RWPE2 (cell line): ENCODE measurements around the gene USP43.

Source experiments
- ATAC-seq: fragments of 200-7000 bp; cut with Tn5 transposase; 3 replicates; pipeline ENCODE4 v1.9.1; 2021; ENCODE audit warnings: low read depth
- DNase-seq: peaks from one replicate; pipeline ENCODE4 v3.0.0-alpha.2; 2020; ENCODE audit warnings: low spot score
- H3K27ac ChIP-seq: fragments of 450-650 bp; 2 replicates; pipeline ENCODE4 v1.5.1; 2017; ENCODE audit warnings: mild to moderate bottlenecking; ENCODE audit not compliant: poor library complexity, severe bottlenecking
- H3K27me3 ChIP-seq: fragments of 250-450 bp; sonication (Bioruptor Pico); 2 replicates; pipeline ENCODE4 v1.5.1; 2021; ENCODE audit warnings: mild to moderate bottlenecking, moderate library complexity; ENCODE audit not compliant: insufficient read depth, poor library complexity, severe bottlenecking
- H3K36me3 ChIP-seq: fragments of 250-450 bp; sonication (Bioruptor Pico); 2 replicates; pipeline ENCODE4 v1.5.1; 2020; ENCODE audit warnings: low read depth, mild to moderate bottlenecking, moderate library complexity
- H3K4me1 ChIP-seq: fragments of 250-450 bp; sonication (Bioruptor Pico); 2 replicates; pipeline ENCODE4 v1.5.1; 2021; ENCODE audit warnings: mild to moderate bottlenecking, moderate library complexity; ENCODE audit not compliant: insufficient read depth, poor library complexity, severe bottlenecking
- H3K4me3 ChIP-seq: fragments of 250-450 bp; sonication (Bioruptor Pico); 2 replicates; pipeline ENCODE4 v1.5.1; 2021; ENCODE audit warnings: mild to moderate bottlenecking, moderate library complexity; ENCODE audit not compliant: severe bottlenecking
- H3K9me3 ChIP-seq: fragments of 250-450 bp; sonication (Bioruptor Pico); 2 replicates; pipeline ENCODE4 v1.5.1; 2021; ENCODE audit warnings: mild to moderate bottlenecking, moderate library complexity; ENCODE audit not compliant: severe bottlenecking
- TF ChIP-seq, protein P1 (sequence below): fragments of 450-650 bp; IDR thresholded peaks from one replicate; pipeline ENCODE4 v1.5.1; 2017; ENCODE audit warnings: mild to moderate bottlenecking, moderate library complexity; ENCODE audit not compliant: poor library complexity, severe bottlenecking

Gene USP43

DNA sequence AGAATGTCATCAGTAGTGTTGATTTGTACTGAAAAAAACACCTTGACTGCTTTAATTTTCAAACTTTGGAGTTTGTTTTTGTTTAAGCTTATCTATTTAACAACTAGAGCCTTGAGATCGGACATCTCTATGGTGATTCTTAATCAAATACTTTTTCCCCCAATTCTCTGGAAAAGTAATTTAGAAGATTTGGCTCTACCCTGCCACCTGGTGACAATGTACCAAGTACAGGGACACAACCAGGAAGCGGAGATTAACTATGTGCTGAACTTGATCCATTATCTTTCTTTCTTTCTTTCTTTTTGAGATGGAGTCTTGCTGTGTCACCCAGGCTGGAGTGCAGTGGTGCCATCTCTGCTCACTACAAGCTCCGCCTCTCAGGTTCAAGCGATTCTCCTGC is 30.8 kb downstream of the USP43 start:
- Histone ChIP-seq H3K27ac (peak overlapping the region; percentile 94), H3K4me1 (peaks cover 16% of the 10 kb centered on the region), H3K27me3 (no peaks in the 10 kb centered on the region), H3K9me3 (peaks cover 8% of the 10 kb centered on the region), H3K4me3 (no peak overlapping the region), H3K36me3 (peaks cover 46% of the 10 kb centered on the region)
- TF ChIP-seq, protein P1, sequence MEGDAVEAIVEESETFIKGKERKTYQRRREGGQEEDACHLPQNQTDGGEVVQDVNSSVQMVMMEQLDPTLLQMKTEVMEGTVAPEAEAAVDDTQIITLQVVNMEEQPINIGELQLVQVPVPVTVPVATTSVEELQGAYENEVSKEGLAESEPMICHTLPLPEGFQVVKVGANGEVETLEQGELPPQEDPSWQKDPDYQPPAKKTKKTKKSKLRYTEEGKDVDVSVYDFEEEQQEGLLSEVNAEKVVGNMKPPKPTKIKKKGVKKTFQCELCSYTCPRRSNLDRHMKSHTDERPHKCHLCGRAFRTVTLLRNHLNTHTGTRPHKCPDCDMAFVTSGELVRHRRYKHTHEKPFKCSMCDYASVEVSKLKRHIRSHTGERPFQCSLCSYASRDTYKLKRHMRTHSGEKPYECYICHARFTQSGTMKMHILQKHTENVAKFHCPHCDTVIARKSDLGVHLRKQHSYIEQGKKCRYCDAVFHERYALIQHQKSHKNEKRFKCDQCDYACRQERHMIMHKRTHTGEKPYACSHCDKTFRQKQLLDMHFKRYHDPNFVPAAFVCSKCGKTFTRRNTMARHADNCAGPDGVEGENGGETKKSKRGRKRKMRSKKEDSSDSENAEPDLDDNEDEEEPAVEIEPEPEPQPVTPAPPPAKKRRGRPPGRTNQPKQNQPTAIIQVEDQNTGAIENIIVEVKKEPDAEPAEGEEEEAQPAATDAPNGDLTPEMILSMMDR, result no peak
- DNase-seq, result no peak
- no peak for ATAC-seq

DNA sequence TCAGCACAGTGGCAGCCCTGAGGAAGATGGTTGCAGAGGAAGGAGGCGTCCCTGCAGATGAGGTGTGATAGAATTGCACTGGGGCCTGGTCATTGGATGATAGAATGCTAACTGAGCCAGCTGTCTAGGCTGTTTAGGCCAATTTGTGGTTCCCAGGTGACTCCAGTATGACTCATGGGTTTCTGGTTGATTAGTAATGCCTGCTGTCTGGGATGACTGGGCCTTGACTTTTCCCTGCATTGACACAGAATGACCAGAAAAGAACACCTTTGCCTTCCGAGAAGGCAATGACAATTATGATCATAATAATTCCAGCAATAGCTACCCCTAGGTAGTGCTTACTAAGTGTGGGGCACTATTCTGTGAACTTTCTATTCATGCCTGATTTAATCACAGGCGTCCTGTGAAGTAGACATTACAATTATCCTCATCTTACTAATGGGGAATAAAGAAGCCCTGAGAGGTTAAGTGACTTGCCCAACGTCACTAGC is 31.5 kb downstream of the USP43 start:
- ATAC-seq, result peak; percentile 99
- Histone ChIP-seq H3K4me1 (peaks cover 16% of the 10 kb centered on the region), H3K27ac (peak overlapping the region; percentile 94), H3K36me3 (peaks cover 50% of the 10 kb centered on the region), H3K27me3 (no peaks in the 10 kb centered on the region), H3K4me3 (no peak overlapping the region), H3K9me3 (peaks cover 8% of the 10 kb centered on the region)
- TF ChIP-seq, protein P1, result no peak
- DNase-seq, result peak; percentile 80

DNA sequence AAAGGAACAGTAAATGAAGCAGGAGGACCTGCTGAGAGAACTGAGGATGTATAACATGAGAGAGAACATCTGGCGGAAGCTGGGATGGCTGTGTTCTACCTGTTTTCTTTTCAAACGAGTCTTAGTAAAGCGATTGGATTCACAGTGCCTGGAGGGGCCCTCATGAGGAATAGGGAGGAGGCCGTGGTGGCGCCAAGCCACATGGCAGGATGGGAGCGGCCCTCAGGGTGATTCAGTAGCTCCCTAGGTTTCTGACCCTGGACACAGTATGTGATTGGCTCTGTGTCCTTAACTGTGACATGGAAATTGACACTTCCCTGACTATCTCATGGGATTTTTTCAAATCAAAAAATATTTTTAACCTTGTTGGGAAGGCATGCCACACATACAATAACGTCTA is 32.1 kb downstream of the USP43 start:
- peaks cover 56% of the 10 kb centered on the region for H3K36me3 ChIP-seq
- no peak overlapping the region for H3K4me3 ChIP-seq
- H3K4me1 ChIP-seq, result peaks cover 16% of the 10 kb centered on the region
- DNase-seq (no peak), ATAC-seq (peak; percentile 20; the same call in 2 of the 3 replicates)
- peaks cover 8% of the 10 kb centered on the region for H3K9me3 ChIP-seq
- TF ChIP-seq, protein P1, result no peak
- no peaks in the 10 kb centered on the region for H3K27me3 ChIP-seq
- H3K27ac ChIP-seq, result peak overlapping the region; percentile 94

DNA sequence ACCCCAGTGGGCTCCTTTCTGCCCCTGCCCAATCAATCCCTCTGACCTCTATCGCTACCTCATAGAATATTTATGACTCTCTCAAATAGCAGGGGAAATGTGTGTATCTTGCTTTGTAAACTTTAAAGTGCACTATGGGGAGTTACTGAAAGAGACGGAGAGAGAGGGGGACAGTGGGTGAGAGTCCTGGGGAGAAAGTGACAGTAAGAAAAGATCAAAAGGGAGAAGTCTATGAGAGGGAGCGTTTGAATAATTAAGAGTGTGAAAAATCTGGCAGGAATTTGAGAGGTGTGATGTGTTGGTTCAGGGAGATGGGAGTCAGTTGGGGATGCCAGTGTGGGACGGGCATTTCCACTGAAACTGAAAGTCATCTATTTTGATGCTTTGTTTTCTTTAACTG is 32.6 kb downstream of the USP43 start:
- DNase-seq (no peak), ATAC-seq (no peak)
- H3K27me3 ChIP-seq, result no peaks in the 10 kb centered on the region
- H3K9me3 ChIP-seq, result peaks cover 8% of the 10 kb centered on the region
- TF ChIP-seq, protein P1, result no peak
- peak overlapping the region; percentile 94 for H3K27ac ChIP-seq
- peaks cover 60% of the 10 kb centered on the region for H3K36me3 ChIP-seq
- peaks cover 16% of the 10 kb centered on the region for H3K4me1 ChIP-seq
- H3K4me3 ChIP-seq, result no peak overlapping the region

DNA sequence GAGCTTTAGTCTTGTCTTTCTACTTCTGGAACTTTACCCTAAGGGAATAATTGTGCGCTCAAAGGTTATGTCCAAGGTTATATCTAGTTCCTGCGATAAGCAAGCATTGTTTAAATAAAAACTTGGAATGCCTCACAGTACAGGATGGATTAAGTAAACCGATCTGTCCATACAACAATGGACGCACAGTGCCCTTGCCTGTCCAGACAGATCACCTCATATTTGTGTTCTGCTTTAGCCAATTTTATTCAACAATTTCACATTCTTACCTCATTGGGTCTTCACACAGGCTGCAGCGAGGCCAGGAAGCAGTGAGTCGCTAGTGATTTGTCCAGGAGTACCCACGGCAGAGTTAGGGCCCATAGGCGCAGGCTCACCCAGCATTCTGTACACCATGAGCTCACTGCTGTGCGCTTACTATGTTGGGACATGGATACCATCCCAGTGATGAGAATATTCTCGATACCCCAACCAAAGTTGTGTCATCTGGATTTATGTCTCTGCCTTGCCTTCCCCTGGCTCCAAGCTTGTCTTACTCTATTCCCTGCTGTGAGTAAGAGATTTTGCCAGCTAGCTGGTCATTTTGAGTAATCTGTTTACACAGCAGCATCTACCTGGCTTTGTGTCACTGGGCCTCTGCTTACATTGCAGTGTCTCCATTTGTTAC is 39.8 kb downstream of the USP43 start:
- peak; percentile 97 for ATAC-seq
- Histone ChIP-seq H3K36me3 (peaks cover 76% of the 10 kb centered on the region), H3K4me3 (no peak overlapping the region), H3K4me1 (peaks cover 16% of the 10 kb centered on the region), H3K27me3 (no peaks in the 10 kb centered on the region), H3K9me3 (peaks cover 3% of the 10 kb centered on the region), H3K27ac (peak overlapping the region; percentile 88)
- TF ChIP-seq, protein P1, result no peak
- peak; percentile 83 for DNase-seq
